ENCODE results near the gene BCS1L. TPM values are rescaled to one million over a fixed set of nuclear protein-coding genes. Genes with fewer than 3 reads are reported as not detected.

BCS1L gene
- total RNA-seq, 1 donor from 2014 or later = 38.5 TPM

GRCh38 chr2:218709908-218710307 lies 50.4 kb downstream of the BCS1L start:
- Histone ChIP-seq H3K27me3 (no peaks in the 10 kb centered on the region), H3K4me3 (peak overlapping the region; percentile 94), H3K36me3 (no peaks in the 10 kb centered on the region), H3K27ac (no peak overlapping the region), H3K4me1 (peaks cover 11% of the 10 kb centered on the region), H3K9me3 (no peaks in the 10 kb centered on the region)
- intact Hi-C loops (cut with DNase I) = no loop called here
- TF ChIP-seq, protein P1, sequence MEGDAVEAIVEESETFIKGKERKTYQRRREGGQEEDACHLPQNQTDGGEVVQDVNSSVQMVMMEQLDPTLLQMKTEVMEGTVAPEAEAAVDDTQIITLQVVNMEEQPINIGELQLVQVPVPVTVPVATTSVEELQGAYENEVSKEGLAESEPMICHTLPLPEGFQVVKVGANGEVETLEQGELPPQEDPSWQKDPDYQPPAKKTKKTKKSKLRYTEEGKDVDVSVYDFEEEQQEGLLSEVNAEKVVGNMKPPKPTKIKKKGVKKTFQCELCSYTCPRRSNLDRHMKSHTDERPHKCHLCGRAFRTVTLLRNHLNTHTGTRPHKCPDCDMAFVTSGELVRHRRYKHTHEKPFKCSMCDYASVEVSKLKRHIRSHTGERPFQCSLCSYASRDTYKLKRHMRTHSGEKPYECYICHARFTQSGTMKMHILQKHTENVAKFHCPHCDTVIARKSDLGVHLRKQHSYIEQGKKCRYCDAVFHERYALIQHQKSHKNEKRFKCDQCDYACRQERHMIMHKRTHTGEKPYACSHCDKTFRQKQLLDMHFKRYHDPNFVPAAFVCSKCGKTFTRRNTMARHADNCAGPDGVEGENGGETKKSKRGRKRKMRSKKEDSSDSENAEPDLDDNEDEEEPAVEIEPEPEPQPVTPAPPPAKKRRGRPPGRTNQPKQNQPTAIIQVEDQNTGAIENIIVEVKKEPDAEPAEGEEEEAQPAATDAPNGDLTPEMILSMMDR (IDR thresholded peaks at IDR 0.05) = no peak
- DNase-seq (no peak), ATAC-seq (no peak)

- no peak for ATAC-seq
- no peaks in the 10 kb centered on the region for H3K27me3 ChIP-seq
- no peak for DNase-seq
- H3K4me1 ChIP-seq = peaks cover 13% of the 10 kb centered on the region
- H3K9me3 ChIP-seq = no peaks in the 10 kb centered on the region
- TF ChIP-seq, protein P1 (IDR thresholded peaks at IDR 0.05) = no peak
- intact Hi-C loops (cut with DNase I) = no loop called here
- H3K36me3 ChIP-seq = no peaks in the 10 kb centered on the region
- peak overlapping the region; percentile 94 for H3K4me3 ChIP-seq
- H3K27ac ChIP-seq = no peak overlapping the region
These were observed 50.8 kb downstream of the BCS1L start for GRCh38 chr2:218710334-218710686.

GRCh38 chr2:218710687-218711549 lies 51.4 kb downstream of the BCS1L start, which contains the start of gene TTLL4:
TSS of gene TTLL4 (plus strand) at chr2:218710835. CDS start at chr2:218737677, 26,842 bp downstream.
- TF ChIP-seq, protein P1 (IDR thresholded peaks at IDR 0.05) = peak; percentile 92
- H3K36me3 ChIP-seq = peaks cover under 1% of the 10 kb centered on the region
- H3K4me3 ChIP-seq = peak within 1 kb of the TSS; percentile 94
- H3K4me1 ChIP-seq = peaks cover 13% of the 10 kb centered on the region
- intact Hi-C loops (cut with DNase I) = no loop called here
- H3K27ac ChIP-seq = peak within 1 kb of the TSS; percentile 89
- H3K9me3 ChIP-seq = no peaks in the 10 kb centered on the region
- ATAC-seq = peak; percentile 99
- H3K27me3 ChIP-seq = no peaks in the 10 kb centered on the region
- DNase-seq = peak; percentile 100

- ATAC-seq (no peak), DNase-seq (no peak)
- H3K27ac ChIP-seq = peak overlapping the region; percentile 89
- peaks cover 6% of the 10 kb centered on the region for H3K36me3 ChIP-seq
- peaks cover 13% of the 10 kb centered on the region for H3K4me1 ChIP-seq
- no peaks in the 10 kb centered on the region for H3K9me3 ChIP-seq
- no peaks in the 10 kb centered on the region for H3K27me3 ChIP-seq
- TF ChIP-seq, protein P1 (IDR thresholded peaks at IDR 0.05) = no peak
- intact Hi-C loops (cut with DNase I) = no loop called here
- peak overlapping the region; percentile 94 for H3K4me3 ChIP-seq
These were observed 52.1 kb downstream of the BCS1L start for GRCh38 chr2:218711550-218711929.

Other genes starting within 250 kb of the BCS1L start
- gene VIL1, start 240.6 kb upstream of the BCS1L start, total RNA-seq = not detected
- gene USP37, start 91.3 kb upstream of the BCS1L start, total RNA-seq = 13.8 TPM
- gene CNOT9, start 90.8 kb upstream of the BCS1L start, total RNA-seq = 30.9 TPM
- 1.0 TPM for gene PLCD4, start 51.8 kb upstream of the BCS1L start, total RNA-seq
- gene ZNF142, start 60 bp upstream of the BCS1L start, total RNA-seq = 18.3 TPM
- gene RNF25, start 12.3 kb downstream of the BCS1L start, total RNA-seq = 20.2 TPM
- gene STK36, start 12.4 kb downstream of the BCS1L start, total RNA-seq = 35.2 TPM
- gene TTLL4, start 51.2 kb downstream of the BCS1L start, total RNA-seq = 29.5 TPM
- 180 TPM for gene CYP27A1, start 122.5 kb downstream of the BCS1L start, total RNA-seq
- not detected for gene PRKAG3, start 172.1 kb downstream of the BCS1L start, total RNA-seq
- gene WNT6, start 200.1 kb downstream of the BCS1L start, total RNA-seq = not detected
- gene WNT10A, start 221.2 kb downstream of the BCS1L start, total RNA-seq = 0.90 TPM